Heart right ventricle (tissue), 16 donors: Measurements from ENCODE around the gene ZNF277. TPM values are rescaled to one million over a fixed set of nuclear protein-coding genes. Genes with fewer than 3 reads are reported as not detected.

Source experiments
- ATAC-seq, 8 donors: fragments of 200-7000 bp; cut with Tn5 transposase; one replicate each; pipeline ENCODE4 v1.9.1; 2020; ENCODE audit warnings: mild to moderate bottlenecking in 8 of 8, moderate library complexity in 8 of 8, moderate number of reproducible peaks in 1 of 8
- DNase-seq, 2 donors: peaks; one replicate each; pipeline ENCODE4 v3.0.0-alpha.2; 2020
- H3K27ac ChIP-seq, 10 donors: fragments of 200-600 bp; sonication (generic) in 2 of 10; one replicate each; pipeline versions ENCODE4 v1.5.0 to v1.8.0; 2020 to 2022; ENCODE audit warnings: mild to moderate bottlenecking in 3 of 10
- H3K27me3 ChIP-seq, 7 donors: fragments of 200-600 bp; one replicate each; pipeline ENCODE4 v1.8.0; 2021 to 2022; ENCODE audit warnings: mild to moderate bottlenecking in 2 of 7
- H3K36me3 ChIP-seq, 9 donors: fragments of 200-600 bp; sonication (generic) in 1 of 9; one replicate each; pipeline versions ENCODE4 v1.5.0 to v1.8.0; 2020 to 2022; ENCODE audit warnings: mild to moderate bottlenecking in 2 of 9
- H3K4me1 ChIP-seq, 9 donors: fragments of 200-600 bp; sonication (generic) in 1 of 9; one replicate each; pipeline versions ENCODE4 v1.5.0 to v1.8.0; 2020 to 2022; ENCODE audit warnings: mild to moderate bottlenecking in 4 of 9
- H3K4me3 ChIP-seq, 10 donors: fragments of 200-600 bp; sonication (generic) in 2 of 10; one replicate each; pipeline versions ENCODE4 v1.5.0 to v1.8.0; 2020 to 2022; ENCODE audit warnings: mild to moderate bottlenecking in 7 of 10, moderate library complexity in 2 of 10
- H3K9me3 ChIP-seq, 11 donors: fragments of 200-600 bp in 10 of 11; sonication (generic) in 2 of 11; one replicate each; pipeline versions ENCODE4 v1.5.0 to v1.8.0; 2013 to 2022; ENCODE audit warnings: mild to moderate bottlenecking in 2 of 11, control low read depth in 1 of 11, moderate library complexity in 1 of 11
- CTCF ChIP-seq, 9 donors: fragments of 200-600 bp; sonication (generic) in 2 of 9; IDR thresholded peaks; one replicate each; pipeline versions ENCODE4 v1.5.0 to v1.8.0; 2021 to 2022; ENCODE audit warnings: antibody characterized with exemption in 9 of 9, mild to moderate bottlenecking in 5 of 9, moderate library complexity in 1 of 9
- WGBS, 2 donors: extraction: QIAGEN DNeasy Blood & Tissue Kit; methylation state at CpG; one replicate each; pipeline ENCODE4 v1.1.7; 2013; ENCODE audit warnings: inconsistent platforms in 1 of 2; 5-methylcytosine and 5-hydroxymethylcytosine counted together
- intact Hi-C, 10 donors: fragments of 100-400 bp; cut with DNase I; formaldehyde crosslinking; loops; one replicate each; pipeline versions ENCODE4 v1.11.1 to v1.14.2; 2022
- polyA plus RNA-seq, 2 donors: library from polyadenylated mRNA; stranded (reverse); fragments of 200-250 nt; gene quantifications; one replicate each; pipeline ENCODE4 v1.2.3, GENCODE V29; 2013
- total RNA-seq, 10 donors: library from RNA; stranded (reverse); fragmentation: NEBNext Ultra II Directional in 3 of 10; extraction: Animal tissue kit (Norgen Biotek cat#: 25700) in 3 of 10; gene quantifications; one replicate each; pipeline versions ENCODE4 v1.2.1 to v1.2.4, GENCODE V29; 2021 to 2023
- donor health status: Arrhythmogenic right ventricular cardiomyopathy.
- donor health status: ischemic (EF 13 %, LVEDD 7.1; RV severe dilation, severe dysfunction).
- donor health status: healthy with polysubstance abuse.
- donor health status: DM: no; HTN: yes; CAD: no.
- donor health status: DM: no; HTN: no; CAD: no.
- donor health status: ischemic (EF 25% LVEDD 6.9; RV normal size, moderate dysfunction).
- donor health status: ischemic (EF 25% LVEDD 5.7; RV mildly dilated, moderate dysfunction).
- donor health status: healthy.
- donor health status: DM: yes; HTN: yes; CAD: no.
- donor health status: Ischemic cardiomyopathy.
- donor health status: ischemic (EF 35%, LVEDD 5.7; RV mildly dilated, moderate dysfunction).
- donor health status: nonischemic (EF 11% LVEDD 7.7; RV severe dilation, severe dysfunction).
- donor health status: DM: yes; HTN: yes; CAD: no.
- donor health status: PGD.
- donor health status: ischemic (EF 29% LVEDD 5.4; RV normal size, mild dysfunction).
- donor health status: nonischemic (EF 23%, LVEDD 6.1; RV moderate dilation, normal function).

ZNF277 gene
- total and polyA plus RNA-seq, 12 donors: 7.7 to 25.7 (median 17.4) TPM

GRCh38 chr7:112370436-112370835, 163.9 kb downstream of the ZNF277 start:
- no peaks in the 10 kb centered on the region for H3K4me1 ChIP-seq
- no peak for TF ChIP-seq CTCF (IDR thresholded peaks at IDR 0.05)
- intact Hi-C loops: no loop called here
- 35 to 38% methylated on average over 2 of the region's 2 CpGs for WGBS, 2 donors
- H3K9me3 ChIP-seq: no peaks in the 10 kb centered on the region
- H3K36me3 ChIP-seq: no peaks in the 10 kb centered on the region
- no peak for DNase-seq
- no peak for ATAC-seq
- H3K27me3 ChIP-seq: no peaks in the 10 kb centered on the region
- no peak overlapping the region for H3K27ac ChIP-seq
- H3K4me3 ChIP-seq: no peak overlapping the region

- DNase-seq: no peak
- WGBS, 2 donors: 54 to 67% methylated on average over 2 of the region's 2 CpGs
- TF ChIP-seq CTCF (IDR thresholded peaks at IDR 0.05): no peak
- H3K27ac ChIP-seq: no peak overlapping the region
- intact Hi-C loops: no loop called here
- H3K4me3 ChIP-seq: no peak overlapping the region
- H3K36me3 ChIP-seq: no peaks in the 10 kb centered on the region
- H3K9me3 ChIP-seq: no peaks in the 10 kb centered on the region
- no peaks in the 10 kb centered on the region for H3K4me1 ChIP-seq
- H3K27me3 ChIP-seq: no peaks in the 10 kb centered on the region
- no peak for ATAC-seq
Observed at GRCh38 chr7:112371701-112372100, 165.2 kb downstream of the ZNF277 start.

GRCh38 chr7:112372101-112372500, 165.6 kb downstream of the ZNF277 start:
- H3K4me3 ChIP-seq: no peak overlapping the region
- TF ChIP-seq CTCF (IDR thresholded peaks at IDR 0.05): no peak
- intact Hi-C loops: no loop called here
- WGBS, 2 donors: 32 to 61% methylated on average over 1 of the region's 1 CpG
- no peak for ATAC-seq
- no peaks in the 10 kb centered on the region for H3K4me1 ChIP-seq
- no peaks in the 10 kb centered on the region for H3K36me3 ChIP-seq
- no peaks in the 10 kb centered on the region for H3K9me3 ChIP-seq
- H3K27ac ChIP-seq: no peak overlapping the region
- DNase-seq: no peak
- no peaks in the 10 kb centered on the region for H3K27me3 ChIP-seq

GRCh38 chr7:112377593-112377992, 171.1 kb downstream of the ZNF277 start:
- no peaks in the 10 kb centered on the region for H3K36me3 ChIP-seq
- 87 to 92% methylated on average over 1 of the region's 1 CpG for WGBS, 2 donors
- no peak for DNase-seq
- no peak for TF ChIP-seq CTCF (IDR thresholded peaks at IDR 0.05)
- H3K4me3 ChIP-seq: no peak overlapping the region
- H3K27ac ChIP-seq: no peak overlapping the region
- no peaks in the 10 kb centered on the region for H3K4me1 ChIP-seq
- peaks cover 0 to 6% (median 0%) of the 10 kb centered on the region in 11 donors for H3K9me3 ChIP-seq
- no peak for ATAC-seq
- intact Hi-C loops: no loop called here
- H3K27me3 ChIP-seq: no peaks in the 10 kb centered on the region
